Measurements from ENCODE around the gene BTBD10.

DNA sequence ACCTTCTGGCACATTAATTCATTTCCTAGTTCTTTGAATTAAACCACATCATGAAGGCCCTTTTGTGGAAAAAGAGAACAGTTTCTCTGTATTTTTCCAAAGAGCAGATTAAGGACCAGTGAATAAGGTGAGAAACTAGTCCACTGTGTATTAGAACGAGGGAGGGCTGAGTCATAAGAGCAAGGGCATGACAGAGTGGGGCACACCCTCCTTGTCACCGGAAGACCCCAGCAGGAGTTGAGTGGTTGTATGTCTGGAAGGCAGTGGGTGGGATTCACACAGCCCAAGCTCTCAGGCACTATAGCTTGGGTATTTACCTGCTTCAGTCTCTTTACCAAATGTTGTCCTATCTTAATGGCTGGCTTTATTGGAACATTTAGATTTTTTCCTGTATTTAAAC lies 98.6 kb downstream of the BTBD10 start:
- TF ChIP-seq CTCF (conservative IDR thresholded peaks at IDR 0.05; ENCODE audit: low read depth, low read length) (no peak), EZH2 (IDR thresholded peaks at IDR 0.05; ENCODE audit: borderline replicate concordance, low read depth, low read length, poor library complexity, severe bottlenecking) (no peak)

Measured in A673 (cell line).